T1000 (cell line): ENCODE results near the gene NFIA.
"Not testable (repeated sequence)": the region's sequence is repeated elsewhere in the genome, so short reads cannot be mapped to it uniquely, and the experiment has no call there.

Source experiments
- DNase-seq: peaks from one replicate; lab custom pipeline; 2025; ENCODE audit warnings: mixed read lengths; lab: John Stamatoyannopoulos, UW

Gene NFIA

GRCh38 chr1:61453111-61453961 is 371.0 kb downstream of the NFIA start:
- peak; percentile 20 for DNase-seq

GRCh38 chr1:61455400-61455799 is 373.0 kb downstream of the NFIA start:
- DNase-seq, result no peak

GRCh38 chr1:61457526-61458040 is 375.2 kb downstream of the NFIA start:
- no peak for DNase-seq

GRCh38 chr1:61459345-61459744 is 377.0 kb downstream of the NFIA start:
- DNase-seq, result no peak

GRCh38 chr1:61460191-61460590 is 377.8 kb downstream of the NFIA start:
- no peak for DNase-seq

GRCh38 chr1:61461406-61462384 is 379.3 kb downstream of the NFIA start:
- no peak for DNase-seq

- no peak for DNase-seq
These were observed 380.3 kb downstream of the NFIA start for GRCh38 chr1:61462628-61463027.

GRCh38 chr1:61463220-61463619 is 380.9 kb downstream of the NFIA start:
- DNase-seq, result no peak

- DNase-seq, result not testable (repeated sequence)
These were observed 385.5 kb downstream of the NFIA start for GRCh38 chr1:61467836-61468235.

- DNase-seq, result no peak
These were observed 387.0 kb downstream of the NFIA start for GRCh38 chr1:61469365-61469764.

GRCh38 chr1:61472876-61473275 is 390.5 kb downstream of the NFIA start:
- no peak for DNase-seq

- DNase-seq, result no peak
These were observed 392.0 kb downstream of the NFIA start for GRCh38 chr1:61474269-61474817.

GRCh38 chr1:61474963-61475362 is 392.6 kb downstream of the NFIA start:
- no peak for DNase-seq

GRCh38 chr1:61477301-61477700 is 394.9 kb downstream of the NFIA start:
- DNase-seq, result no peak

- DNase-seq, result no peak
These were observed 398.0 kb downstream of the NFIA start for GRCh38 chr1:61480273-61480935.

- DNase-seq, result peak; percentile 25
These were observed 399.0 kb downstream of the NFIA start for GRCh38 chr1:61481315-61481715.

- no peak for DNase-seq
These were observed 399.9 kb downstream of the NFIA start for GRCh38 chr1:61482170-61482734.

- DNase-seq, result peak; percentile 2
These were observed 404.6 kb downstream of the NFIA start for GRCh38 chr1:61486783-61487536.

GRCh38 chr1:61487801-61488200 is 405.4 kb downstream of the NFIA start:
- no peak for DNase-seq

GRCh38 chr1:61490924-61491323 is 408.6 kb downstream of the NFIA start:
- DNase-seq, result no peak

GRCh38 chr1:61491497-61491896 is 409.1 kb downstream of the NFIA start:
- DNase-seq, result no peak
